ENCODE data around the gene PEX5L.

The PEX5L gene

GRCh38 chr3:179811321-179812095 lies 225.2 kb downstream of the PEX5L start:
- Histone ChIP-seq H3K9ac (ENCODE audit: low read length) (no peak overlapping the region), H3K4me1 (ENCODE audit: low read length) (0 out of 2 replicates have a peak, but pooled peaks cover 3% of the 10 kb centered on the region), H4K20me1 (ENCODE audit: insufficient read depth, low read length) (no peaks in the 10 kb centered on the region), H3K9me2 (replicated peaks; ENCODE audit: insufficient read depth, low read length) (no peaks in the 10 kb centered on the region), H3K36me3 (replicated peaks; ENCODE audit: insufficient read depth, low read length) (no peaks in the 10 kb centered on the region), H3K4me2 (ENCODE audit: low read depth, low read length) (peak overlapping the region; percentile 28; the same call in 1 of the 2 replicates), H2AFZ (ENCODE audit: low read length) (peak overlapping the region; percentile 73), H3F3A (ENCODE audit: insufficient read depth, low read length) (no peaks in the 10 kb centered on the region), H3K9me3 (replicated peaks; ENCODE audit: insufficient read depth, low read length) (no peaks in the 10 kb centered on the region), H3K27me3 (replicated peaks; ENCODE audit: insufficient read depth, low read length) (no peaks in the 10 kb centered on the region), H3K79me2 (ENCODE audit: low read length) (no peaks in the 10 kb centered on the region), H3K27ac (ENCODE audit: low read length) (no peak overlapping the region), H3K4me3 (ENCODE audit: low read length) (no peak overlapping the region)
- DNase-seq, result peak; percentile 78
- peak; percentile 95 for TF ChIP-seq CTCF (IDR thresholded peaks at IDR 0.05; ENCODE audit: low read length)
- no peak for TF ChIP-seq EZH2 (optimal IDR thresholded peaks at IDR 0.05; ENCODE audit: low read depth, low read length)

GRCh38 chr3:179809639-179810038 lies 227.1 kb downstream of the PEX5L start:
- no peaks in the 10 kb centered on the region for H3K27me3 ChIP-seq (replicated peaks; ENCODE audit: insufficient read depth, low read length)
- H3K27ac ChIP-seq (ENCODE audit: low read length), result no peak overlapping the region
- no peak overlapping the region for H3K4me3 ChIP-seq (ENCODE audit: low read length)
- H2AFZ ChIP-seq (ENCODE audit: low read length), result no peak overlapping the region
- no peak overlapping the region for H3K9ac ChIP-seq (ENCODE audit: low read length)
- TF ChIP-seq EZH2phosphoT487 (IDR thresholded peaks at IDR 0.05; ENCODE audit: low read length) (no peak), CTCF (IDR thresholded peaks at IDR 0.05; ENCODE audit: low read length) (no peak), EZH2 (optimal IDR thresholded peaks at IDR 0.05; ENCODE audit: low read depth, low read length) (no peak)
- no peaks in the 10 kb centered on the region for H4K20me1 ChIP-seq (ENCODE audit: insufficient read depth, low read length)
- H3K79me2 ChIP-seq (ENCODE audit: low read length), result no peaks in the 10 kb centered on the region
- H3K9me3 ChIP-seq (replicated peaks; ENCODE audit: insufficient read depth, low read length), result no peaks in the 10 kb centered on the region
- no peaks in the 10 kb centered on the region for H3K9me2 ChIP-seq (replicated peaks; ENCODE audit: insufficient read depth, low read length)
- H3K36me3 ChIP-seq (replicated peaks; ENCODE audit: insufficient read depth, low read length), result no peaks in the 10 kb centered on the region
- DNase-seq, result no peak
- no peaks in the 10 kb centered on the region for H3F3A ChIP-seq (ENCODE audit: insufficient read depth, low read length)
- no peak overlapping the region for H3K4me2 ChIP-seq (ENCODE audit: low read depth, low read length)
- 0 out of 2 replicates have a peak, but pooled peaks cover 3% of the 10 kb centered on the region for H3K4me1 ChIP-seq (ENCODE audit: low read length)

GRCh38 chr3:179807588-179807987 lies 229.1 kb downstream of the PEX5L start:
- H3K9ac ChIP-seq (ENCODE audit: low read length), result no peak overlapping the region
- H3K4me3 ChIP-seq (ENCODE audit: low read length), result no peak overlapping the region
- H4K20me1 ChIP-seq (ENCODE audit: insufficient read depth, low read length), result no peaks in the 10 kb centered on the region
- no peaks in the 10 kb centered on the region for H3K9me3 ChIP-seq (replicated peaks; ENCODE audit: insufficient read depth, low read length)
- H3K4me2 ChIP-seq (ENCODE audit: low read depth, low read length), result no peak overlapping the region
- 0 out of 2 replicates have a peak, but pooled peaks cover 3% of the 10 kb centered on the region for H3K4me1 ChIP-seq (ENCODE audit: low read length)
- no peak overlapping the region for H2AFZ ChIP-seq (ENCODE audit: low read length)
- H3K27me3 ChIP-seq (replicated peaks; ENCODE audit: insufficient read depth, low read length), result no peaks in the 10 kb centered on the region
- H3K9me2 ChIP-seq (replicated peaks; ENCODE audit: insufficient read depth, low read length), result no peaks in the 10 kb centered on the region
- no peak overlapping the region for H3K27ac ChIP-seq (ENCODE audit: low read length)
- no peaks in the 10 kb centered on the region for H3K36me3 ChIP-seq (replicated peaks; ENCODE audit: insufficient read depth, low read length)
- TF ChIP-seq CTCF (IDR thresholded peaks at IDR 0.05; ENCODE audit: low read length) (no peak), EZH2 (optimal IDR thresholded peaks at IDR 0.05; ENCODE audit: low read depth, low read length) (no peak), EZH2phosphoT487 (IDR thresholded peaks at IDR 0.05; ENCODE audit: low read length) (no peak)
- no peaks in the 10 kb centered on the region for H3K79me2 ChIP-seq (ENCODE audit: low read length)
- DNase-seq, result no peak
- no peaks in the 10 kb centered on the region for H3F3A ChIP-seq (ENCODE audit: insufficient read depth, low read length)

Measured in MM.1S (cell line).